ENCODE measurements around the gene ZBTB17. TPM values are rescaled to one million over a fixed set of nuclear protein-coding genes. Genes with fewer than 3 reads are reported as not detected.
A peak's percentile ranks its signal among the peaks of the same experiment; 100 is the strongest.

Gene ZBTB17
- total RNA-seq, 2 experiments from 2014 or later = 44.1 to 45.7 TPM

DNA sequence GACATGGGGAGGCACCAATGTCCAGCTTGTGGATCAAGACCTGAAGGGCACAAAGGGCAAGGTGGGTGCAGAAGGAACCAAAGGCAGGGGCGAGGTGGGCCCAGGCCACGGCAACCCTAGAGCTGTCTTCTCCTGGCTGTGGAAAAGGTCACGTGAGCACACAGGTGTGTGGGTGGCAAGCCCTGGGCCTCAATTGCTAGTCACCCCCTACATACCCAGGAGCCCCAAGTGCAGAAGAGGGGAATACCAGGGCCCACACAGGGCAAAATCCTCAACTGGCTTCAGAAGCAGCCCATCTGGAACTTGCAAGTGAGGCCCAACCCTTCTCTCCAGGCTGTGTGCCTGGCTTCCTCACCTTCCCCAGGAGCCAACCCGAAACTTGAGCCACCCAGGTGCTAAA, 25.6 kb downstream of the ZBTB17 start:
- CTCF ChIA-PET = interaction anchor here (0.8 to 2.9 kb wide), 9 partner anchors 7 to 159 kb away, joined by 3 to 14 read pairs (median 5); partner anchors contain the start of gene ZBTB17
- no peaks in the 10 kb centered on the region for H3K27me3 Mint-ChIP-seq
- ATAC-seq = peak; percentile 24

DNA sequence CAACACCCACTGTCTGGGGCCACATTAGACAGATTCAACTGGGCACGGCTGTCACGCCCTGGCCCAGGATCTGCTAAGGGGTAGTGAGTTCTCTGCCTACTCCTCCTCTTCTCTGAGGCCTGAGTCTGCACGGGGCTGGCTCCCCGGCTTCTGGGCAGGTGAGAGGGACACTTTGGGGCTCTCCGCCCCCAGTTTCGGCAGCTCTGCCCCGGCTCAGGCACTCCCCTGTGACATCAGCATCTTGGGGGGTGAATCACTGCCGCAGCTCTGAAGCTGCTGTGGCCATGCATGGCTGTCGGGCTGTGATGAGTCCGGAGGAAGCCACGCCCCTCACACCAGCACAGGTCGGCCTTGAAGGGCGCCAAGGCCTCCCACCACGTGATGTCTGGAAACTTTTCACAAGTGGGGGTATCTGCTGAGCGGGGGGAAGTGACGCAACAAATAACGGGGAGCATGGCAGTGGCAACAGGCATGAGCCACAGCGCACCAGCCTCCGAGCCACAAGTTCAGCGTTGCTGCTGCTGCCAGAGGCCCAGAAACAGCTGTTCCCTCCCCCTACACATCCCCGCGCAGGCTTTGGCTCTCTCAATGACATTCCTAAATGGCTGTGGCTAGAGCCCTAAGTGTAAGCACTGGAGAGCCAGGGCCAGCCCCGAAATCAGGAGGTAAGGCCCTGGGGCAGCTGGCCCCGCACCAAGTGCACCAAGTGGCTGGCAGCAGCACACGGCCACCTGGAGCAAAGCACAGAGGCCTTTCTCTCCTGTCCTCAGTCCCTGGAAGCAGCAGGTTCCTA, 26.3 kb downstream of the ZBTB17 start:
- H3K36me3 Mint-ChIP-seq (ENCODE audit: low read depth) = peaks cover 43% of the 10 kb centered on the region
- POLR2A ChIA-PET = interaction anchor here (0.7 to 5.2 kb wide), 11 partner anchors 11 to 116 kb away, joined by 3 to 69 read pairs (median 8); partner anchors contain the start of genes SPEN and ZBTB17
- peak overlapping the region; percentile 62 for H3K4me3 Mint-ChIP-seq

More for the DNA sequence above, 25.6 kb downstream of the ZBTB17 start:
- DNase-seq = peak; percentile 89
- H3K4me3 Mint-ChIP-seq = peak overlapping the region; percentile 62
- TF ChIP-seq, protein P1, sequence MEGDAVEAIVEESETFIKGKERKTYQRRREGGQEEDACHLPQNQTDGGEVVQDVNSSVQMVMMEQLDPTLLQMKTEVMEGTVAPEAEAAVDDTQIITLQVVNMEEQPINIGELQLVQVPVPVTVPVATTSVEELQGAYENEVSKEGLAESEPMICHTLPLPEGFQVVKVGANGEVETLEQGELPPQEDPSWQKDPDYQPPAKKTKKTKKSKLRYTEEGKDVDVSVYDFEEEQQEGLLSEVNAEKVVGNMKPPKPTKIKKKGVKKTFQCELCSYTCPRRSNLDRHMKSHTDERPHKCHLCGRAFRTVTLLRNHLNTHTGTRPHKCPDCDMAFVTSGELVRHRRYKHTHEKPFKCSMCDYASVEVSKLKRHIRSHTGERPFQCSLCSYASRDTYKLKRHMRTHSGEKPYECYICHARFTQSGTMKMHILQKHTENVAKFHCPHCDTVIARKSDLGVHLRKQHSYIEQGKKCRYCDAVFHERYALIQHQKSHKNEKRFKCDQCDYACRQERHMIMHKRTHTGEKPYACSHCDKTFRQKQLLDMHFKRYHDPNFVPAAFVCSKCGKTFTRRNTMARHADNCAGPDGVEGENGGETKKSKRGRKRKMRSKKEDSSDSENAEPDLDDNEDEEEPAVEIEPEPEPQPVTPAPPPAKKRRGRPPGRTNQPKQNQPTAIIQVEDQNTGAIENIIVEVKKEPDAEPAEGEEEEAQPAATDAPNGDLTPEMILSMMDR (IDR thresholded peaks at IDR 0.05) = no peak
- intact Hi-C loops (cut with micrococcal nuclease) = loop anchor here (2.0 kb wide), 1 partner anchor 14 kb away; no protein-coding TSS in a partner anchor
- peaks cover 2% of the 10 kb centered on the region for H3K9me3 Mint-ChIP-seq
- POLR2A ChIA-PET = interaction anchor here (0.7 to 5.2 kb wide), 9 partner anchors 10 to 117 kb away, joined by 3 to 69 read pairs (median 14); partner anchors contain the start of genes SPEN and ZBTB17
- peaks cover 46% of the 10 kb centered on the region for H3K36me3 Mint-ChIP-seq (ENCODE audit: low read depth)
- peaks cover 79% of the 10 kb centered on the region for H3K4me1 Mint-ChIP-seq (ENCODE audit: low read depth)
- H3K27ac Mint-ChIP-seq = peak overlapping the region; percentile 98

GRCh38 chr1:15948595-15949452, 27.1 kb downstream of the ZBTB17 start:
- H3K9me3 Mint-ChIP-seq = no peaks in the 10 kb centered on the region
- DNase-seq (peak; percentile 81), ATAC-seq (peak; percentile 10)
- H3K27me3 Mint-ChIP-seq = no peaks in the 10 kb centered on the region
- intact Hi-C loops (cut with micrococcal nuclease) = no loop called here
- TF ChIP-seq, protein P1 (IDR thresholded peaks at IDR 0.05) = no peak
- peak overlapping the region; percentile 62 for H3K4me3 Mint-ChIP-seq
- H3K27ac Mint-ChIP-seq = peak overlapping the region; percentile 98
- ChIA-PET CTCF (interaction anchor here (0.7 to 2.9 kb wide), 4 partner anchors 27 to 157 kb away, joined by 3 to 14 read pairs (median 4); partner anchors contain the start of gene ZBTB17), POLR2A (interaction anchor here (1.0 to 5.2 kb wide), 9 partner anchors 11 to 115 kb away, joined by 3 to 69 read pairs (median 8); partner anchors contain the start of gene ZBTB17)
- H3K4me1 Mint-ChIP-seq (ENCODE audit: low read depth) = peaks cover 68% of the 10 kb centered on the region
- H3K36me3 Mint-ChIP-seq (ENCODE audit: low read depth) = peaks cover 38% of the 10 kb centered on the region

More for the DNA sequence above, 26.3 kb downstream of the ZBTB17 start:
- peak; percentile 81 for ATAC-seq
- H3K27ac Mint-ChIP-seq = peak overlapping the region; percentile 98
- H3K4me1 Mint-ChIP-seq (ENCODE audit: low read depth) = peaks cover 76% of the 10 kb centered on the region
- TF ChIP-seq, protein P1 (IDR thresholded peaks at IDR 0.05) = no peak
- H3K27me3 Mint-ChIP-seq = no peaks in the 10 kb centered on the region
- CTCF ChIA-PET = interaction anchor here (0.7 to 2.9 kb wide), 9 partner anchors 8 to 158 kb away, joined by 3 to 14 read pairs (median 5); partner anchors contain the start of gene ZBTB17
- H3K9me3 Mint-ChIP-seq = no peaks in the 10 kb centered on the region
- DNase-seq = peak; percentile 98
- intact Hi-C loops (cut with micrococcal nuclease) = loop anchor here (2.0 kb wide), 1 partner anchor 15 kb away; no protein-coding TSS in a partner anchor

DNA sequence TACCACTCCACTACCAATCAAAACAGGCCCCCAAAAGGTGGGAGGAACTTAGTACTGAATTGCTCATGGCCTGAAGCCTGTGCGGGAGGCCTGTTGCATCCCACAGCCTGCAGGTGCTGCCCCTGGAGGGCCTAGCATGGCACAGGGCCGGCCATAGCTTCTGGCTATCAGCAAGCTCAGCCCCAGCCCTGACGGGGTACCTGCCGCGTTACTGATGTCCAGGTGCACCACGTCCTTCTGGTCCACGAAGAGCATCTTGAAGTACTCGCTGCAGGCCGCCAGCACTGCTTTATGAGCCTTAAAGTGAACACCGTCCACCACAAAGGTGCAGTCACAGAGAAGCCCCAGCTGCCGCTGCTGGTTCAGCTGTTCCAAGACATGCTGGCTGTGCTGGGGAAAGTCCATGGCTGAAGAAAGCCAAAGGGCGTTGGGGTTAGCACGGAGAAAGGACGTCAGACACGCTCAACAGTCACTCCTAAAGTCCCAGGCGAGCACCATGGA, 27.8 kb downstream of the ZBTB17 start:
- Mint-ChIP-seq H3K27ac (peak overlapping the region; percentile 98), H3K4me3 (peak overlapping the region; percentile 43), H3K36me3 (ENCODE audit: low read depth) (peaks cover 38% of the 10 kb centered on the region), H3K27me3 (no peaks in the 10 kb centered on the region), H3K4me1 (ENCODE audit: low read depth) (peaks cover 61% of the 10 kb centered on the region), H3K9me3 (no peaks in the 10 kb centered on the region)
- TF ChIP-seq, protein P1 (IDR thresholded peaks at IDR 0.05) = no peak
- intact Hi-C loops (cut with micrococcal nuclease) = no loop called here
- DNase-seq = peak; percentile 47
- POLR2A ChIA-PET = interaction anchor here (1.0 to 5.2 kb wide), 4 partner anchors 11 to 26 kb away, joined by 4 to 69 read pairs (median 11); partner anchors contain the start of gene ZBTB17
- CTCF ChIA-PET = interaction anchor here (0.8 kb wide), 1 partner anchor 11 kb away, joined by 3 read pairs; no protein-coding TSS in a partner anchor
- no peak for ATAC-seq
